Testis (tissue), 2 donors: Measurements from ENCODE around the gene HIPK2.

Experiments
- CTCF ChIP-seq, 3 experiments: fragments of 450-650 bp in 2 of 3; fragments of 200-600 bp in 1 of 3; sonication (generic) in 1 of 3; IDR thresholded peaks; one replicate each; pipeline ENCODE4 v1.5.1; 2016 to 2019; ENCODE audit warnings: antibody characterized with exemption in 3 of 3, mild to moderate bottlenecking in 2 of 3, moderate library complexity in 1 of 3
- POLR2A ChIP-seq: fragments of 450-650 bp; IDR thresholded peaks from one replicate; pipeline ENCODE4 v1.6.1; 2017; ENCODE audit warnings: antibody characterized with exemption, mild to moderate bottlenecking, moderate library complexity

GRCh38 chr7:139744768-139745677 lies 32.8 kb downstream of the HIPK2 start:
- TF ChIP-seq CTCF (IDR thresholded peaks at IDR 0.05), result no peak
- no peak for TF ChIP-seq POLR2A
